GM12865 (cell line): Measurements from ENCODE around the gene GTF3C1.

Experiments used
- DNase-seq: peaks from one replicate; pipeline ENCODE4 v3.0.0; 2010; ENCODE audit warnings: low read depth
- H3K4me3 ChIP-seq: 2 replicates; pipeline ENCODE4 v1.5.1; 2011; ENCODE audit warnings: mild to moderate bottlenecking, low read depth, low read length, control low read depth
- CTCF ChIP-seq: IDR thresholded peaks from 2 replicates; pipeline ENCODE4 v1.5.1; 2011; ENCODE audit warnings: low read length, control low read depth, low read depth, inconsistent platforms; ENCODE audit not compliant: insufficient read depth; ENCODE audit errors: missing control alignments

Gene GTF3C1

GRCh38 chr16:27564224-27564623 is 14.5 kb upstream of the GTF3C1 start:
- H3K4me3 ChIP-seq: no peak overlapping the region
- no peak for TF ChIP-seq CTCF
- DNase-seq: no peak

- DNase-seq: no peak
- TF ChIP-seq CTCF: no peak
- no peak overlapping the region for H3K4me3 ChIP-seq
Measured at GRCh38 chr16:27561216-27561615, 11.5 kb upstream of the GTF3C1 start.

- H3K4me3 ChIP-seq: no peak overlapping the region
- DNase-seq: no peak
- TF ChIP-seq CTCF: no peak
Measured at GRCh38 chr16:27558932-27559331, 9.2 kb upstream of the GTF3C1 start.

GRCh38 chr16:27558434-27558833 is 8.7 kb upstream of the GTF3C1 start:
- TF ChIP-seq CTCF: no peak
- no peak overlapping the region for H3K4me3 ChIP-seq
- DNase-seq: no peak

GRCh38 chr16:27556471-27556870 is 6.8 kb upstream of the GTF3C1 start:
- TF ChIP-seq CTCF: no peak
- no peak overlapping the region for H3K4me3 ChIP-seq
- no peak for DNase-seq

GRCh38 chr16:27551036-27551435 is 1.3 kb upstream of the GTF3C1 start:
- TF ChIP-seq CTCF: no peak
- no peak for DNase-seq
- H3K4me3 ChIP-seq: peak overlapping the region; percentile 88

- no peak for DNase-seq
- no peak for TF ChIP-seq CTCF
- peak overlapping the region; percentile 88 for H3K4me3 ChIP-seq
Measured at GRCh38 chr16:27550582-27550920, 838 bp upstream of the GTF3C1 start.
